GM21529 (cell line): ENCODE data around the gene ZNF587.
A peak's percentile ranks its signal among the peaks of the same experiment; 100 is the strongest.
"Not testable (repeated sequence)": the region's sequence is repeated elsewhere in the genome, so short reads cannot be mapped to it uniquely, and the experiment has no call there.

ENCODE experiments used
- ATAC-seq: cut with Tn5 transposase; IDR thresholded peaks from one replicate; pipeline ENCODE4 v1.9.1; 2021; ENCODE audit not compliant: unreplicated experiment

ZNF587 gene

GRCh38 chr19:57821501-57821900, 28.2 kb upstream of the ZNF587 start:
- not testable (repeated sequence) for ATAC-seq

GRCh38 chr19:57823155-57823554, 26.5 kb upstream of the ZNF587 start:
- ATAC-seq, result not testable (repeated sequence)

GRCh38 chr19:57823608-57824007, 26.1 kb upstream of the ZNF587 start:
- ATAC-seq, result not testable (repeated sequence)

- no peak for ATAC-seq
Observed at GRCh38 chr19:57825511-57825910, 24.1 kb upstream of the ZNF587 start.

- ATAC-seq, result no peak
Observed at GRCh38 chr19:57829316-57829715, 20.3 kb upstream of the ZNF587 start.

- no peak for ATAC-seq
Observed at GRCh38 chr19:57830071-57830602, 19.5 kb upstream of the ZNF587 start, which contains the start of gene ZNF587B. ZNF587B (plus strand) TSS chr19:57830299; CDS start chr19:57830529, 230 bp downstream.

- ATAC-seq, result not testable (repeated sequence)
Observed at GRCh38 chr19:57836991-57837390, 12.7 kb upstream of the ZNF587 start.

- ATAC-seq, result not testable (repeated sequence)
Observed at GRCh38 chr19:57838622-57839191, 11.0 kb upstream of the ZNF587 start.

GRCh38 chr19:57841122-57841763, 8.4 kb upstream of the ZNF587 start:
- ATAC-seq, result no peak

- ATAC-seq, result not testable (repeated sequence)
Observed at GRCh38 chr19:57847164-57847563, 2.5 kb upstream of the ZNF587 start.

GRCh38 chr19:57849162-57849665, 445 bp upstream of the ZNF587 start:
- ATAC-seq, result peak; percentile 29

- ATAC-seq, result no peak
Observed at GRCh38 chr19:57850553-57851017, 926 bp downstream of the ZNF587 start.

- ATAC-seq, result not testable (repeated sequence)
Observed at GRCh38 chr19:57851812-57852603, 2.3 kb downstream of the ZNF587 start.

GRCh38 chr19:57854117-57854516, 4.5 kb downstream of the ZNF587 start:
- ATAC-seq, result not testable (repeated sequence)

GRCh38 chr19:57862351-57862750, 12.7 kb downstream of the ZNF587 start:
- not testable (repeated sequence) for ATAC-seq

GRCh38 chr19:57867868-57868492, 18.3 kb downstream of the ZNF587 start:
- ATAC-seq, result no peak

- ATAC-seq, result not testable (repeated sequence)
Observed at GRCh38 chr19:57869655-57870054, 20.0 kb downstream of the ZNF587 start.

- ATAC-seq, result no peak
Observed at GRCh38 chr19:57870225-57870624, 20.6 kb downstream of the ZNF587 start.

- no peak for ATAC-seq
Observed at GRCh38 chr19:57872450-57872849, 22.8 kb downstream of the ZNF587 start.

GRCh38 chr19:57873883-57874799, 24.5 kb downstream of the ZNF587 start:
- ATAC-seq, result not testable (repeated sequence)
